B cell (primary cell): ENCODE data around the gene VPS37C. TPM values are rescaled to one million over a fixed set of nuclear protein-coding genes. Genes with fewer than 3 reads are reported as not detected.

Source experiments
- ATAC-seq: fragments of 200-7000 bp; cut with Tn5 transposase; one replicate; pipeline ENCODE4 v1.10.0; 2021; ENCODE audit warnings: low read depth, mild to moderate bottlenecking, moderate number of reproducible peaks, moderate library complexity
- CTCF ChIA-PET: fragments of 350-600 bp; sonication (Branson Sonifier 250); formaldehyde crosslinking; loops from one replicate; lab custom pipeline; 2021; ENCODE audit warnings: antibody characterized with exemption, inconsistent platforms; lab: Charles Lee
- POLR2A ChIA-PET: fragments of 350-600 bp; sonication (Branson Sonifier 250); formaldehyde crosslinking; loops from one replicate; lab custom pipeline; 2021; ENCODE audit warnings: antibody characterized with exemption; lab: Charles Lee
- DNase-seq: peaks from one replicate; pipeline ENCODE4 v3.0.0; 2013
- H2AFZ ChIP-seq: 2 replicates; pipeline ENCODE4 v1.6.1; 2012; ENCODE audit warnings: mild to moderate bottlenecking, low read depth, low read length; ENCODE audit not compliant: insufficient read depth, poor library complexity, severe bottlenecking
- H3K27ac ChIP-seq, 2 donors: 1 replicate in 1 of 2; 2 replicates in 1 of 2; pipeline ENCODE4 v1.5.1; 2012 to 2013; ENCODE audit warnings: low read length in 2 of 2, mild to moderate bottlenecking in 2 of 2, moderate library complexity in 1 of 2
- H3K27me3 ChIP-seq, 4 experiments: fragments of 200-600 bp in 1 of 4; sonication (generic) in 1 of 4; replicated peaks in 1 of 4; 1 replicate in 2 of 4; 2 replicates in 2 of 4; pipeline versions ENCODE4 v1.6.1 to v1.7.0; 2013 to 2016; ENCODE audit warnings: low read length in 3 of 4, mild to moderate bottlenecking in 2 of 4, mixed read lengths in 1 of 4, moderate library complexity in 1 of 4; ENCODE audit not compliant: insufficient read depth in 4 of 4, control insufficient read depth in 3 of 4; ENCODE audit errors: control extremely low read depth in 1 of 4
- H3K36me3 ChIP-seq, 2 experiments: replicated peaks in 1 of 2; 1 replicate in 1 of 2; 2 replicates in 1 of 2; pipeline versions ENCODE4 v1.6.1 to v1.7.1; 2013; ENCODE audit warnings: low read length in 1 of 2; ENCODE audit not compliant: insufficient read depth in 2 of 2, control insufficient read depth in 1 of 2; ENCODE audit errors: control extremely low read depth in 1 of 2, extremely low read depth in 1 of 2
- H3K4me1 ChIP-seq, 2 donors: fragments of 200-600 bp in 1 of 2; sonication (generic) in 1 of 2; 1 replicate in 1 of 2; 2 replicates in 1 of 2; pipeline versions ENCODE4 v1.5.1 to v1.6.1; 2013 to 2017; ENCODE audit warnings: low read length in 2 of 2; ENCODE audit not compliant: control insufficient read depth in 2 of 2, insufficient read depth in 2 of 2
- H3K4me2 ChIP-seq: replicated peaks from 2 replicates; pipeline ENCODE3; 2012; ENCODE audit warnings: mild to moderate bottlenecking, low read depth, low read length; ENCODE audit not compliant: poor library complexity, severe bottlenecking
- H3K4me3 ChIP-seq, 5 experiments: fragments of 200-600 bp in 1 of 5; sonication (generic) in 1 of 5; 1 replicate in 3 of 5; 2 replicates in 2 of 5; pipeline versions ENCODE4 v1.5.1 to v1.7.0; 2011 to 2016; ENCODE audit warnings: low read length in 4 of 5, mild to moderate bottlenecking in 4 of 5, low read depth in 2 of 5, control low read depth in 1 of 5, moderate library complexity in 1 of 5; ENCODE audit not compliant: insufficient read depth in 1 of 5; ENCODE audit errors: control extremely low read depth in 1 of 5, extremely low read depth in 1 of 5
- H3K79me2 ChIP-seq: fragments of 200-600 bp; sonication (generic); one replicate; pipeline ENCODE4 v1.6.0; 2016; ENCODE audit warnings: low read length; ENCODE audit not compliant: control insufficient read depth, insufficient read depth
- H3K9ac ChIP-seq: fragments of 200-600 bp; sonication (generic); 2 replicates; pipeline ENCODE4 v1.6.1; 2017; ENCODE audit warnings: mild to moderate bottlenecking, low read length, moderate library complexity
- H3K9me3 ChIP-seq, 3 donors: one replicate each; pipeline versions ENCODE4 v1.6.1 to v1.7.1; 2013; ENCODE audit warnings: low read length in 2 of 3; ENCODE audit not compliant: control insufficient read depth in 2 of 3, insufficient read depth in 1 of 3; ENCODE audit errors: control extremely low read depth in 1 of 3
- H4K20me1 ChIP-seq: 2 replicates; pipeline ENCODE4 v1.6.0; 2012; ENCODE audit warnings: mild to moderate bottlenecking, low read length; ENCODE audit not compliant: insufficient read depth, control insufficient read depth, poor library complexity, severe bottlenecking
- H3K27ac Mint-ChIP-seq: one replicate; pipeline ENCODE4 v1.8.0; 2021; ENCODE audit warnings: mixed read lengths
- H3K27me3 Mint-ChIP-seq: one replicate; pipeline ENCODE4 v1.8.0; 2021; ENCODE audit warnings: mixed read lengths
- H3K4me1 Mint-ChIP-seq: one replicate; pipeline ENCODE4 v1.8.0; 2021; ENCODE audit warnings: mixed read lengths
- H3K4me3 Mint-ChIP-seq: one replicate; pipeline ENCODE4 v1.8.0; 2021; ENCODE audit warnings: mixed read lengths
- H3K9me3 Mint-ChIP-seq: one replicate; pipeline ENCODE4 v1.8.0; 2022; ENCODE audit warnings: mixed read lengths; ENCODE audit not compliant: insufficient read depth
- EZH2 ChIP-seq: IDR thresholded peaks from 2 replicates; pipeline ENCODE4 v1.6.1; 2012; ENCODE audit warnings: borderline replicate concordance, low read depth, mild to moderate bottlenecking, moderate library complexity, low read length; ENCODE audit not compliant: insufficient read depth, poor library complexity, severe bottlenecking
- WGBS: methylation state at CpG from one replicate; pipeline ENCODE4 v1.1.5; 2013; ENCODE audit warnings: missing lambda C conversion rate; ENCODE audit not compliant: insufficient coverage; 5-methylcytosine and 5-hydroxymethylcytosine counted together
- intact Hi-C: fragments of 100-400 bp; cut with micrococcal nuclease; formaldehyde crosslinking; loops from one replicate; pipeline ENCODE4 v1.10.0; 2022
- polyA plus RNA-seq: library from polyadenylated mRNA; depleted of rRNA; stranded (reverse); fragments of >200 nt; gene quantifications from 2 replicates; pipeline ENCODE4 v1.2.3, GENCODE V29; 2012
- total RNA-seq, 2 donors: library from RNA; stranded (reverse); fragments of 120-200 nt in 1 of 2; gene quantifications; 1 replicate in 1 of 2; 2 replicates in 1 of 2; pipeline versions ENCODE4 v1.2.3 to v1.2.4, GENCODE V29; 2013 to 2022
- TF ChIP-seq, protein P1 (sequence below): fragments of 200-600 bp; IDR thresholded peaks from one replicate; pipeline ENCODE4 v1.8.0; 2022; ENCODE audit warnings: antibody characterized with exemption, mild to moderate bottlenecking

VPS37C gene
- total and polyA plus RNA-seq, 2 donors (not counting 1 experiment from before 2014, with no cell fraction given), result 6.4 to 20.1 TPM

DNA sequence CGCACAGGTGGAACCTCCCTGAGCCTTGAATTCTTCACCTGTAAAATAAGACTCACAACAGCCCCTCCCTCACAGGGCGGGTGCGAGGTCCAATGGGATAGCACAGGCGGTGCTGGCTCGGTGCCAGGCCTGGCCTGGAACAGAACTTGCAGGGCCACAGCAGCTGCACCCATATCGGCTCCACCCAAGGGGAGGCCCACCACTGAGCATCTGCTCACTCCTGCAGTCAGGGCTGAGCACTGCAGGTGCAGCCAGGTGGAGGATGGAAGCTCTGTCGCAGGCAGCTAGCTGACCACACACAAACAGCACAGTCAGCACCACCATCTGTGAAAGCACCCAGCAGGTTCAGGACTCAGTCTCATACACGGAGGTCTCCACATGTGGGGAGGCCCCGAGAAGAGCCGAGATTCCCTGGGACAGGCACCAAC is 19.6 kb downstream of the VPS37C start:
- TF ChIP-seq, protein P1, sequence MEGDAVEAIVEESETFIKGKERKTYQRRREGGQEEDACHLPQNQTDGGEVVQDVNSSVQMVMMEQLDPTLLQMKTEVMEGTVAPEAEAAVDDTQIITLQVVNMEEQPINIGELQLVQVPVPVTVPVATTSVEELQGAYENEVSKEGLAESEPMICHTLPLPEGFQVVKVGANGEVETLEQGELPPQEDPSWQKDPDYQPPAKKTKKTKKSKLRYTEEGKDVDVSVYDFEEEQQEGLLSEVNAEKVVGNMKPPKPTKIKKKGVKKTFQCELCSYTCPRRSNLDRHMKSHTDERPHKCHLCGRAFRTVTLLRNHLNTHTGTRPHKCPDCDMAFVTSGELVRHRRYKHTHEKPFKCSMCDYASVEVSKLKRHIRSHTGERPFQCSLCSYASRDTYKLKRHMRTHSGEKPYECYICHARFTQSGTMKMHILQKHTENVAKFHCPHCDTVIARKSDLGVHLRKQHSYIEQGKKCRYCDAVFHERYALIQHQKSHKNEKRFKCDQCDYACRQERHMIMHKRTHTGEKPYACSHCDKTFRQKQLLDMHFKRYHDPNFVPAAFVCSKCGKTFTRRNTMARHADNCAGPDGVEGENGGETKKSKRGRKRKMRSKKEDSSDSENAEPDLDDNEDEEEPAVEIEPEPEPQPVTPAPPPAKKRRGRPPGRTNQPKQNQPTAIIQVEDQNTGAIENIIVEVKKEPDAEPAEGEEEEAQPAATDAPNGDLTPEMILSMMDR, result no peak
- TF ChIP-seq EZH2, result no peak
- H3K27ac Mint-ChIP-seq, result no peak overlapping the region
- no peaks in the 10 kb centered on the region for H3K9me3 ChIP-seq
- H3K36me3 ChIP-seq, result peaks cover 0 to 4% of the 10 kb centered on the region in 2 experiments
- no peak overlapping the region for H3K9ac ChIP-seq
- no peak overlapping the region for H3K4me2 ChIP-seq
- H3K27ac ChIP-seq, result no peak overlapping the region
- peaks cover 29% of the 10 kb centered on the region for H3K4me1 Mint-ChIP-seq
- no peaks in the 10 kb centered on the region for H3K9me3 Mint-ChIP-seq
- peaks cover 3 to 23% of the 10 kb centered on the region in 2 donors for H3K4me1 ChIP-seq
- peak; percentile 21 for ATAC-seq
- H2AFZ ChIP-seq, result no peak overlapping the region
- H3K79me2 ChIP-seq, result peaks cover 46% of the 10 kb centered on the region
- intact Hi-C loops, result no loop called here
- no peak overlapping the region for H3K4me3 ChIP-seq
- POLR2A ChIA-PET, result no interaction called here
- WGBS, result 59% methylated on average over 10 of the region's 10 CpGs
- no peaks in the 10 kb centered on the region for H3K27me3 Mint-ChIP-seq
- CTCF ChIA-PET, result interaction anchor here (0.7 to 1.2 kb wide), 4 partner anchors 11 to 242 kb away, joined by 3 to 4 read pairs (median 3); no protein-coding TSS in a partner anchor
- H4K20me1 ChIP-seq, result peaks cover 29% of the 10 kb centered on the region
- no peak overlapping the region for H3K4me3 Mint-ChIP-seq
- peak; percentile 41 for DNase-seq
- no peaks in the 10 kb centered on the region for H3K27me3 ChIP-seq

DNA sequence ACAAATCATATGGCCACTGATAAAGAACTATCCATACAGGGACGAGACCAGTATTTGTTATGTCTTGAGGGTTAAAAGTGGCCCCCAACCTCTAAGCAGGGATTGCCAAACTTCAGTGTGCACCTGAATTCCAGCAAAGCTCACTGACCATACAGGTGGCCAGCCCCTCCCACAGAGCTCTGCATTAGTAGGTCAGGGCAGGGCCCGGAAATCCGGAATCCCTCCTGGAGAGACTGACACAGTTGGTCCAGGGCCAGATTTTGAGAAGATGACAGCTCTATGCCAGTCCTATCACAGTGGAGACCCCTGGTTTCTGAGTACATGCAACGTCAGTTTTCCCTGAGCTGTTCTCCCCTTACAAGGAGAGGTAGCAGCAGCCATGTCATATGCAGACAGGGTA is 20.8 kb downstream of the VPS37C start:
- Histone ChIP-seq H3K4me3 (no peak overlapping the region), H3K79me2 (peaks cover 34% of the 10 kb centered on the region), H4K20me1 (peaks cover 24% of the 10 kb centered on the region), H3K9me3 (no peaks in the 10 kb centered on the region), H3K27me3 (no peaks in the 10 kb centered on the region), H2AFZ (no peak overlapping the region), H3K27ac (no peak overlapping the region), H3K9ac (no peak overlapping the region), H3K36me3 (peaks cover 0 to 4% of the 10 kb centered on the region in 2 experiments), H3K4me2 (no peak overlapping the region), H3K4me1 (peaks cover 3 to 23% of the 10 kb centered on the region in 2 donors)
- H3K9me3 Mint-ChIP-seq, result no peaks in the 10 kb centered on the region
- intact Hi-C loops, result no loop called here
- ChIA-PET CTCF (interaction anchor here (1.0 to 2.3 kb wide), 3 partner anchors 18 to 309 kb away, joined by 3 to 8 read pairs (median 5); no protein-coding TSS in a partner anchor), POLR2A (interaction anchor here (0.6 kb wide), 1 partner anchor 12 kb away, joined by 3 read pairs; no protein-coding TSS in a partner anchor)
- no peak for DNase-seq
- H3K27ac Mint-ChIP-seq, result no peak overlapping the region
- WGBS, result 100% methylated on average over 3 of the region's 4 CpGs
- peaks cover 28% of the 10 kb centered on the region for H3K4me1 Mint-ChIP-seq
- H3K27me3 Mint-ChIP-seq, result no peaks in the 10 kb centered on the region
- no peak overlapping the region for H3K4me3 Mint-ChIP-seq
- no peak for ATAC-seq
- no peak for TF ChIP-seq EZH2
- TF ChIP-seq, protein P1, result no peak
